Panc1 (cell line): ENCODE results near the gene SOX1. TPM values are rescaled to one million over a fixed set of nuclear protein-coding genes. Genes with fewer than 3 reads are reported as not detected.

Source experiments
- ATAC-seq: fragments of 200-7000 bp; cut with Tn5 transposase; 2 replicates; pipeline ENCODE4 v1.9.1; 2020; ENCODE audit warnings: mild to moderate bottlenecking, moderate library complexity
- BruUV-seq: library from RNA; stranded (reverse); fragments of 400-500 nt; replicated peaks from 2 replicates; lab custom pipeline; 2021; lab: Mats Ljungman, UMichigan
- CTCF ChIA-PET: fragments of 300-600 bp; sonication (Branson Sonifier 250); formaldehyde crosslinking; loops from one replicate; lab custom pipeline; 2022; ENCODE audit warnings: antibody characterized with exemption; lab: Charles Lee
- POLR2A ChIA-PET: fragments of 300-600 bp; sonication (Branson Sonifier 250); formaldehyde crosslinking; loops from one replicate; lab custom pipeline; 2022; ENCODE audit warnings: antibody characterized with exemption; lab: Charles Lee
- DNase-seq: peaks from one replicate; pipeline ENCODE4 v3.0.0-alpha.2; 2010; ENCODE audit warnings: low read depth, low spot score
- H3K27ac ChIP-seq: 2 replicates; pipeline ENCODE4 v1.5.1; 2011; ENCODE audit warnings: mild to moderate bottlenecking, low read length, inconsistent platforms
- H3K27me3 ChIP-seq: fragments of 200-500 bp; sonication (Bioruptor generic); 2 replicates; pipeline ENCODE4 v1.6.0; 2014; ENCODE audit warnings: low read length, inconsistent platforms; ENCODE audit not compliant: control insufficient read depth, insufficient read depth
- H3K36me3 ChIP-seq: fragments of 200-500 bp; sonication (Bioruptor generic); 2 replicates; pipeline ENCODE4 v1.5.1; 2014; ENCODE audit warnings: inconsistent platforms, mild to moderate bottlenecking, low read length, moderate library complexity; ENCODE audit not compliant: control insufficient read depth, insufficient read depth
- H3K4me1 ChIP-seq: 2 replicates; pipeline ENCODE4 v1.5.1; 2011; ENCODE audit warnings: inconsistent platforms, mild to moderate bottlenecking, low read length, moderate library complexity; ENCODE audit not compliant: control insufficient read depth, insufficient read depth
- H3K4me3 ChIP-seq, 2 experiments: 2 replicates each; pipeline ENCODE4 v1.5.1; 2011 to 2012; ENCODE audit warnings: low read depth in 2 of 2, low read length in 2 of 2, mild to moderate bottlenecking in 2 of 2, inconsistent platforms in 1 of 2, moderate library complexity in 1 of 2
- H3K9me3 ChIP-seq: fragments of 200-500 bp; sonication (Bioruptor generic); 2 replicates; pipeline ENCODE4 v1.5.1; 2014; ENCODE audit warnings: low read depth, mild to moderate bottlenecking, inconsistent platforms, low read length, moderate library complexity; ENCODE audit not compliant: control insufficient read depth, insufficient read depth
- CTCF ChIP-seq: fragments of 450-650 bp; IDR thresholded peaks from 2 replicates; pipeline ENCODE4 v1.5.1; 2017; ENCODE audit warnings: mild to moderate bottlenecking
- POLR2AphosphoS5 ChIP-seq: IDR thresholded peaks from 2 replicates; pipeline ENCODE4 v1.6.1; 2012; ENCODE audit warnings: mild to moderate bottlenecking, low read depth, low read length, moderate library complexity
- SIN3A ChIP-seq: IDR thresholded peaks from 2 replicates; pipeline ENCODE4 v1.6.1; 2012; ENCODE audit warnings: low read depth, mild to moderate bottlenecking, low read length, moderate library complexity, borderline replicate concordance; ENCODE audit not compliant: insufficient read depth
- TCF7L2 ChIP-seq: IDR thresholded peaks from 2 replicates; pipeline ENCODE4 v1.6.1; 2011; ENCODE audit warnings: mild to moderate bottlenecking, low read depth, low read length, inconsistent platforms
- in situ Hi-C: cut with HindIII; loops from 2 replicates; pipeline ENCODE4 v1.10.0; 2016; ENCODE audit warnings: low sequenced_read_pairs, low pct_unique_long_range_greater_than_20kb
- intact Hi-C: fragments of 100-400 bp; cut with micrococcal nuclease; formaldehyde crosslinking; loops from one replicate; pipeline ENCODE4 v1.10.0; 2022; ENCODE audit not compliant: unreplicated experiment
- total RNA-seq: library from RNA; stranded (reverse); gene quantifications from one replicate; pipeline ENCODE4 v1.2.1, GENCODE V29; 2021; ENCODE audit not compliant: unreplicated experiment
- TF ChIP-seq, protein P1 (sequence below), 2 experiments: IDR thresholded peaks; 2 replicates each; pipeline ENCODE4 v1.6.1; 2011 to 2012; ENCODE audit warnings: low read depth in 2 of 2, control low read depth in 1 of 2, low read length in 1 of 2, mild to moderate bottlenecking in 1 of 2, moderate library complexity in 1 of 2; ENCODE audit not compliant: insufficient read depth in 1 of 2

SOX1 gene
- total RNA-seq, 1 experiment from 2014 or later = not detected

DNA sequence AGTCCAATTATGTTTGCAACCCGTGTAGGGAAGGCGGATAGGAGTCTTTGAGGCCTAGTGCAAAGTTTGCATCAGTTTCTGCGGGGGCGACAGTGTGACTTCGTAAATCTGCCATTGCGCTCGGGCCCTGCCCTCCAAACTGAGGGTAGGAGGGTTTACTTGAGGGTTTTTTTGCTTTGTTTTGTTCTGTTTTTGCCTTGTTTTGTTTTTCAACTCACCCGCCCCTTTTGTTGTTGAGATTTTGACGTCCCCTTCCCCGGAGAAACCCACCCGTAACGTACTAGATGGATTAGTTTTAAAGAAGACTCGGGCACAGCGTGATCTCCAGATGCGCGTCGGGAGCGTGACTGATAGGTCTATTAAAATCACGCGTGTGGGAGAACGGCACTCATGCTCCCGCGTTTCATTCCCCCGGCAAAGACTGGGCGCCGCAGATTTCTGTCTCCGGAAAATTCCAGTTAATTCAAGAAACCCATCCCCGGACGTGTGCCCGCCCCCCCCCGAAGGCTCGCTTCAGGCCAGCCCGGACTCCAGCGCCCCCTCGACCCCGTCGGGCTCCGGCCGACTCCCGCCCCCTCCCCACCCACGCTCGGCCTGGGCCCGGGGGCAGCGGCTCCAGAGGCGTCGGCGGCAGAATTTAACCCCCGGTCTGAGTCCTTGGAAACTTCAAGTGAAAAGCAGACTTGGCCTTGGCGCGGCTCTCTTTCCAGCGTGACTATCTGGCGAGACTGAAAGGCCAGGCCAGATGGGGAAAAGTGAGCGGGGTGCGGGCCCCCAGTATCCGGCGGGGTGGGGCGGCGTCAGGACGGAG is 5.0 kb downstream of the SOX1 start:
- Histone ChIP-seq H3K4me3 (no peak overlapping the region), H3K9me3 (no peaks in the 10 kb centered on the region), H3K27me3 (no peaks in the 10 kb centered on the region), H3K36me3 (no peaks in the 10 kb centered on the region), H3K27ac (no peak overlapping the region), H3K4me1 (no peaks in the 10 kb centered on the region)
- intact Hi-C loops = no loop called here
- in situ Hi-C loops = no loop called here
- CTCF ChIA-PET = no interaction called here
- no peak for ATAC-seq
- POLR2A ChIA-PET = no interaction called here
- no peak for DNase-seq
- no TSS peak for BruUV-seq
- TF ChIP-seq CTCF (no peak), SIN3A (no peak), TCF7L2 (no peak), POLR2AphosphoS5 (no peak)
- TF ChIP-seq, protein P1, sequence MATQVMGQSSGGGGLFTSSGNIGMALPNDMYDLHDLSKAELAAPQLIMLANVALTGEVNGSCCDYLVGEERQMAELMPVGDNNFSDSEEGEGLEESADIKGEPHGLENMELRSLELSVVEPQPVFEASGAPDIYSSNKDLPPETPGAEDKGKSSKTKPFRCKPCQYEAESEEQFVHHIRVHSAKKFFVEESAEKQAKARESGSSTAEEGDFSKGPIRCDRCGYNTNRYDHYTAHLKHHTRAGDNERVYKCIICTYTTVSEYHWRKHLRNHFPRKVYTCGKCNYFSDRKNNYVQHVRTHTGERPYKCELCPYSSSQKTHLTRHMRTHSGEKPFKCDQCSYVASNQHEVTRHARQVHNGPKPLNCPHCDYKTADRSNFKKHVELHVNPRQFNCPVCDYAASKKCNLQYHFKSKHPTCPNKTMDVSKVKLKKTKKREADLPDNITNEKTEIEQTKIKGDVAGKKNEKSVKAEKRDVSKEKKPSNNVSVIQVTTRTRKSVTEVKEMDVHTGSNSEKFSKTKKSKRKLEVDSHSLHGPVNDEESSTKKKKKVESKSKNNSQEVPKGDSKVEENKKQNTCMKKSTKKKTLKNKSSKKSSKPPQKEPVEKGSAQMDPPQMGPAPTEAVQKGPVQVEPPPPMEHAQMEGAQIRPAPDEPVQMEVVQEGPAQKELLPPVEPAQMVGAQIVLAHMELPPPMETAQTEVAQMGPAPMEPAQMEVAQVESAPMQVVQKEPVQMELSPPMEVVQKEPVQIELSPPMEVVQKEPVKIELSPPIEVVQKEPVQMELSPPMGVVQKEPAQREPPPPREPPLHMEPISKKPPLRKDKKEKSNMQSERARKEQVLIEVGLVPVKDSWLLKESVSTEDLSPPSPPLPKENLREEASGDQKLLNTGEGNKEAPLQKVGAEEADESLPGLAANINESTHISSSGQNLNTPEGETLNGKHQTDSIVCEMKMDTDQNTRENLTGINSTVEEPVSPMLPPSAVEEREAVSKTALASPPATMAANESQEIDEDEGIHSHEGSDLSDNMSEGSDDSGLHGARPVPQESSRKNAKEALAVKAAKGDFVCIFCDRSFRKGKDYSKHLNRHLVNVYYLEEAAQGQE (IDR thresholded peaks at IDR 0.05; ENCODE audit: insufficient read depth in 1 of 2, low read depth in 2 of 2, low read length in 1 of 2) = no peak

GRCh38 chr13:112072534-112073244 is 5.7 kb downstream of the SOX1 start:
- Histone ChIP-seq H3K27me3 (no peaks in the 10 kb centered on the region), H3K4me3 (no peak overlapping the region), H3K9me3 (no peaks in the 10 kb centered on the region), H3K36me3 (no peaks in the 10 kb centered on the region), H3K4me1 (no peaks in the 10 kb centered on the region), H3K27ac (no peak overlapping the region)
- POLR2A ChIA-PET = no interaction called here
- intact Hi-C loops = no loop called here
- BruUV-seq = no TSS peak
- DNase-seq (no peak), ATAC-seq (no peak)
- in situ Hi-C loops = no loop called here
- CTCF ChIA-PET = no interaction called here
- TF ChIP-seq CTCF (no peak), SIN3A (no peak)
- TF ChIP-seq, protein P1 (IDR thresholded peaks at IDR 0.05; ENCODE audit: insufficient read depth in 1 of 2, low read depth in 2 of 2, low read length in 1 of 2) = no peak
